ENCODE data around the gene TSHZ3. TPM values are rescaled to one million over a fixed set of nuclear protein-coding genes. Genes with fewer than 3 reads are reported as not detected.
A peak's percentile ranks its signal among the peaks of the same experiment; 100 is the strongest.

Gene TSHZ3
- total and polyA plus RNA-seq, 2 experiments from 2014 or later, result 19.6 to 24.0 TPM

DNA sequence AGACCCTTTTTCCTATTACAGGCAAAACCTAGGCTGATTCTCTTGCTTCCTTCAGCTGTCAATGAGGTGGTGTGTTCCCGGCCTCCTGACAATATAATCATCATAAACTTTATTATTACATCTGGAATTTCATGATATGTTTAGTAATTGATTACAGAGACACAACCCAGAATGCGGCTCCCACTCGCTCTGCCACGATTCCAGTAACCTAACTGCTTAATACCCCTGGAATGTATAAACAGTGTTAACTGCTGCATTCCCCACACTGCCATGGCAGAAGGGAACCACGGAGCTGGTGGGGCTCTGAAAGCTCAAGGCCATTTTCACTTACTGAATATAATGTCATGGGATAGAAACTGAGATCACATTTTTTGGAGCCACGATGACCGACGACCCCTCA lies 17.1 kb downstream of the TSHZ3 start:
- WGBS, 2 experiments (ENCODE audit: low coverage in 1 of 2, low lambda C conversion rate in 2 of 2, missing lambda C conversion rate in 2 of 2), result 62 to 66% methylated on average over 8 of the region's 8 CpGs
- H3K9ac ChIP-seq, result no peak overlapping the region
- in situ Hi-C loops (cut with MboI), result no loop called here
- no peak overlapping the region for H2AFZ ChIP-seq
- H3K9me2 ChIP-seq (ENCODE audit: insufficient read depth), result no peaks in the 10 kb centered on the region
- H3K4me2 ChIP-seq (ENCODE audit: unreplicated experiment), result no peak overlapping the region
- no peaks in the 10 kb centered on the region for H4K20me1 ChIP-seq (ENCODE audit: insufficient read depth)
- TF ChIP-seq EZH2 (IDR thresholded peaks at IDR 0.05; ENCODE audit: insufficient read depth, poor library complexity, severe bottlenecking) (no peak), EZH2phosphoT487 (IDR thresholded peaks at IDR 0.05; ENCODE audit: insufficient read depth, low read depth) (no peak)
- peaks cover 100% of the 10 kb centered on the region for H3K79me2 ChIP-seq (ENCODE audit: insufficient read depth)
- peaks cover 43% of the 10 kb centered on the region for H3K4me1 ChIP-seq (ENCODE audit: insufficient read depth)
- peak; percentile 44 for DNase-seq
- no peaks in the 10 kb centered on the region for H3K9me3 ChIP-seq (ENCODE audit: low read depth)
- H3K4me3 ChIP-seq, result no peak overlapping the region
- no peak overlapping the region for H3K27ac ChIP-seq
- peaks cover 33% of the 10 kb centered on the region for H3F3A ChIP-seq (ENCODE audit: insufficient read depth)
- peaks cover 8% of the 10 kb centered on the region; the same call in 1 of the 2 replicates for H3K36me3 ChIP-seq (ENCODE audit: low read depth)
- no peaks in the 10 kb centered on the region for H3K27me3 ChIP-seq (replicated peaks; ENCODE audit: insufficient read depth)

DNA sequence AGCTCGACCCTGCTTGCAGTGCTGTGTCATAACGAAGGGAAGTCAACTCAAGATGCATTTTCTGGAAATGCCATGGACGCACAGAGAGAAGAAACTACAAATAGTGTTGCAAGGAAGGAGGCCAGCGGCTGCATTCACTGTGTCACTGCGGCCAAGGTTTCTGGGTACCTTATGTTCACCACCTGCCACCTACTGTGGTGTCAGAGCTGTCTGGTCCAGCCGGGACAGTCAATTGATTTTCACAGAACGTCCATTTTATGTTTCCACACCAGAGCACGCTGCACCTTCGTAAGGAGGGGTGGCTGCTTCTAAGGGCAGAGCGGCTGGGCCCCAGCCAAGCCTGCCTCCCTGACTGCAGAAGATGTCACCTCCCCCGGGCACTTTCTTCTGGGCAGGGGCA lies 17.7 kb downstream of the TSHZ3 start:
- Histone ChIP-seq H3K4me2 (ENCODE audit: unreplicated experiment) (no peak overlapping the region), H3K9me2 (ENCODE audit: insufficient read depth) (no peaks in the 10 kb centered on the region), H3K27me3 (replicated peaks; ENCODE audit: insufficient read depth) (no peaks in the 10 kb centered on the region), H3K4me3 (no peak overlapping the region), H3F3A (ENCODE audit: insufficient read depth) (peaks cover 28% of the 10 kb centered on the region), H4K20me1 (ENCODE audit: insufficient read depth) (no peaks in the 10 kb centered on the region), H3K36me3 (ENCODE audit: low read depth) (0 out of 2 replicates have a peak, but pooled peaks cover 2% of the 10 kb centered on the region), H3K9me3 (ENCODE audit: low read depth) (no peaks in the 10 kb centered on the region), H3K4me1 (ENCODE audit: insufficient read depth) (peaks cover 43% of the 10 kb centered on the region), H3K27ac (no peak overlapping the region), H3K9ac (no peak overlapping the region), H3K79me2 (ENCODE audit: insufficient read depth) (peaks cover 100% of the 10 kb centered on the region), H2AFZ (no peak overlapping the region)
- TF ChIP-seq EZH2phosphoT487 (IDR thresholded peaks at IDR 0.05; ENCODE audit: insufficient read depth, low read depth), result no peak
- TF ChIP-seq EZH2 (IDR thresholded peaks at IDR 0.05; ENCODE audit: insufficient read depth, poor library complexity, severe bottlenecking), result no peak
- DNase-seq, result no peak
- 91 to 96% methylated on average over 11 of the region's 11 CpGs for WGBS, 2 experiments (ENCODE audit: low coverage in 1 of 2, low lambda C conversion rate in 2 of 2, missing lambda C conversion rate in 2 of 2)
- in situ Hi-C loops (cut with MboI), result no loop called here

DNA sequence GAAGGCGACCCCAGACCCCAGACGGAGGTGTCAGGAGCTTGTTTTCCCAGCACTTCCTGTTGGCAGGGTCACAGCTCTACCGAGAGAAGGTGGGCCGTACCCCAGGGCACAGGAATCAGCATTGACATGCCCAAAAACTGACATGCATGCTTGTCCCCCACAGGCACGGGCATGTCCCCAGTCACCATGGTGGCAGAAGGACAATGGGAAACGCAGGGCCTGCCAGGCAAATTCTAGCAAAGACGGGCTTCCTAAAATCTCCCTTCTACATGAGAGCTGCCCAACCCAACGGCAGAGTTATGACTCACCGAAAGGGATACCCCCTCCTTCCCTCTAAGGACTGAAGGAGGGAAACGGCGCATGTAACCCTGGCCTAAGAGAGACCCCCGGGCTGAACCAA lies 18.5 kb downstream of the TSHZ3 start:
- Histone ChIP-seq H4K20me1 (ENCODE audit: insufficient read depth) (no peaks in the 10 kb centered on the region; the same call in 1 of the 2 replicates), H3K9me2 (ENCODE audit: insufficient read depth) (no peaks in the 10 kb centered on the region), H2AFZ (no peak overlapping the region), H3K36me3 (ENCODE audit: low read depth) (0 out of 2 replicates have a peak, but pooled peaks cover 3% of the 10 kb centered on the region), H3K79me2 (ENCODE audit: insufficient read depth) (peaks cover 100% of the 10 kb centered on the region), H3F3A (ENCODE audit: insufficient read depth) (peaks cover 25% of the 10 kb centered on the region), H3K4me1 (ENCODE audit: insufficient read depth) (peaks cover 43% of the 10 kb centered on the region), H3K4me3 (no peak overlapping the region), H3K4me2 (ENCODE audit: unreplicated experiment) (no peak overlapping the region), H3K9me3 (ENCODE audit: low read depth) (no peaks in the 10 kb centered on the region), H3K27ac (no peak overlapping the region), H3K9ac (no peak overlapping the region), H3K27me3 (replicated peaks; ENCODE audit: insufficient read depth) (no peaks in the 10 kb centered on the region)
- in situ Hi-C loops (cut with MboI), result no loop called here
- DNase-seq, result no peak
- TF ChIP-seq EZH2phosphoT487 (IDR thresholded peaks at IDR 0.05; ENCODE audit: insufficient read depth, low read depth) (no peak), EZH2 (IDR thresholded peaks at IDR 0.05; ENCODE audit: insufficient read depth, poor library complexity, severe bottlenecking) (no peak)
- WGBS, 2 experiments (ENCODE audit: low coverage in 1 of 2, low lambda C conversion rate in 2 of 2, missing lambda C conversion rate in 2 of 2), result 90 to 96% methylated on average over 12 of the region's 12 CpGs

DNA sequence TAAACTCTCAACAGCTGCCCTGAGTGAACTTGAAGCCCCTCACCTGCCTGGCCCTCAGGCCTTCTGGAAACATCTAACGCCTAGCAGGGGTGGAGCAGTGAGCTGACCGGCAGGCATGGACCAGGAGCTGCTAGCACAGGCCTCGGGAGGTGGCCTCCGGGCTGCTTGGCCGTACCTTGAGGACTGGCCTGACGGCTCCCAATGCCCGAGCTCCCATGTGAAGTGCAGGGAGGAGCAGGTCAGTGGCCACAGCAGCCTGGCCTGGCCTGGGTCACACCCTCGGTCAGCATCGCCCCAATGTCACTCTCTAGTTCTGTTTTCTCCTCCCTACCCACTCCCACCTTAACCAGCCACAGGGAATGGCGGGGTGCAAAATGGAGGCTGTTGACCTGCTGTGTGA lies 19.0 kb downstream of the TSHZ3 start:
- Histone ChIP-seq H4K20me1 (ENCODE audit: insufficient read depth) (no peaks in the 10 kb centered on the region; the same call in 1 of the 2 replicates), H3K4me1 (ENCODE audit: insufficient read depth) (peaks cover 43% of the 10 kb centered on the region), H3K27ac (no peak overlapping the region), H3K9ac (no peak overlapping the region), H3K4me3 (no peak overlapping the region), H3K4me2 (ENCODE audit: unreplicated experiment) (no peak overlapping the region), H3K36me3 (ENCODE audit: low read depth) (0 out of 2 replicates have a peak, but pooled peaks cover 3% of the 10 kb centered on the region), H3K27me3 (replicated peaks; ENCODE audit: insufficient read depth) (no peaks in the 10 kb centered on the region), H3F3A (ENCODE audit: insufficient read depth) (peaks cover 20% of the 10 kb centered on the region), H2AFZ (no peak overlapping the region), H3K79me2 (ENCODE audit: insufficient read depth) (peaks cover 100% of the 10 kb centered on the region), H3K9me2 (ENCODE audit: insufficient read depth) (no peaks in the 10 kb centered on the region), H3K9me3 (ENCODE audit: low read depth) (no peaks in the 10 kb centered on the region)
- TF ChIP-seq EZH2 (IDR thresholded peaks at IDR 0.05; ENCODE audit: insufficient read depth, poor library complexity, severe bottlenecking) (no peak), EZH2phosphoT487 (IDR thresholded peaks at IDR 0.05; ENCODE audit: insufficient read depth, low read depth) (no peak)
- WGBS, 2 experiments (ENCODE audit: low coverage in 1 of 2, low lambda C conversion rate in 2 of 2, missing lambda C conversion rate in 2 of 2), result 96 to 99% methylated on average over 10 of the region's 10 CpGs
- DNase-seq, result no peak
- in situ Hi-C loops (cut with MboI), result no loop called here

All from GM23248 (cell line).